ENCODE results near the gene OBP2A. TPM values are rescaled to one million over a fixed set of nuclear protein-coding genes. Genes with fewer than 3 reads are reported as not detected.

Gene OBP2A
- total RNA-seq, 1 experiment from 2014 or later = not detected

- Histone ChIP-seq H2AFZ (ENCODE audit: low read depth, low read length, poor library complexity, severe bottlenecking) (no peak overlapping the region), H3K4me3 (replicated peaks in 1 of 2; ENCODE audit: low read depth in 1 of 2, low read length in 2 of 2) (no peak overlapping the region), H3K27me3 (ENCODE audit: insufficient read depth, low read length) (peaks cover 35% of the 10 kb centered on the region), H3K9me3 (ENCODE audit: control insufficient read depth in 1 of 2, insufficient read depth in 1 of 2, low read depth in 1 of 2, low read length in 2 of 2) (peaks cover 7% of the 10 kb centered on the region in 2 experiments; a peak in 2 of 4 replicates), H3K36me3 (ENCODE audit: control insufficient read depth in 1 of 2, insufficient read depth in 2 of 2, low read length in 2 of 2) (no peaks in the 10 kb centered on the region), H3K4me2 (ENCODE audit: low read length) (no peak overlapping the region), H3K79me2 (ENCODE audit: insufficient read depth, low read length) (no peaks in the 10 kb centered on the region), H3K9ac (ENCODE audit: low read length) (no peak overlapping the region), H3K27ac (ENCODE audit: low read depth, low read length) (no peak overlapping the region), H3K4me1 (ENCODE audit: control insufficient read depth in 1 of 2, insufficient read depth in 2 of 2, low read length in 2 of 2) (no peaks in the 10 kb centered on the region), H3K9me2 (ENCODE audit: insufficient read depth) (no peaks in the 10 kb centered on the region), H4K20me1 (ENCODE audit: insufficient read depth) (no peaks in the 10 kb centered on the region)
- DNase-seq (ENCODE audit: low read depth, low spot score) = no peak
- intact Hi-C loops (cut with micrococcal nuclease) = no loop called here
- ChIA-PET POLR2A (no interaction called here), RAD21 (ENCODE audit: low non-redundant PET in 1 of 2, low total read pairs in 2 of 2, uncharacterized antibody in 2 of 2, unreplicated experiment in 2 of 2) (no interaction called here), CTCF (no interaction called here)
- no TSS peak for BruUV-seq (replicated peaks)
- ATAC-seq = no peak
- TF ChIP-seq EZH2 (IDR thresholded peaks at IDR 0.05) = no peak
- TF ChIP-seq TCF7L2 (IDR thresholded peaks at IDR 0.05; ENCODE audit: borderline replicate concordance, extremely low read depth, insufficient read depth, insufficient read length) = no peak
- no peak for TF ChIP-seq RAD21 (IDR thresholded peaks at IDR 0.05; ENCODE audit: low read depth)
- no peak for TF ChIP-seq EGR1 (IDR thresholded peaks at IDR 0.05; ENCODE audit: low read depth)
- no peak for TF ChIP-seq SIN3A (IDR thresholded peaks at IDR 0.05; ENCODE audit: low read depth)
- TF ChIP-seq YY1 (IDR thresholded peaks at IDR 0.05; ENCODE audit: extremely low read depth, insufficient replicate concordance, low read depth, low read length) = no peak
- TF ChIP-seq ZBTB33 (IDR thresholded peaks at IDR 0.05; ENCODE audit: extremely low read depth, insufficient replicate concordance, low read length) = no peak
- TF ChIP-seq REST (IDR thresholded peaks at IDR 0.05; ENCODE audit: low read depth) = no peak
- no peak for TF ChIP-seq POLR2A (IDR thresholded peaks at IDR 0.05; ENCODE audit: borderline replicate concordance, extremely low read depth, insufficient read depth, insufficient read length)
- no peak for TF ChIP-seq ELF1 (IDR thresholded peaks at IDR 0.05; ENCODE audit: borderline replicate concordance, low read depth)
- no peak for TF ChIP-seq CTCF (IDR thresholded peaks at IDR 0.05 in 2 of 3, conservative IDR thresholded peaks at IDR 0.05 in 1 of 3; ENCODE audit: borderline replicate concordance in 1 of 3, insufficient read depth in 1 of 3, low read depth in 2 of 3, low read length in 2 of 3)
- no peak for TF ChIP-seq ZNF274 (IDR thresholded peaks at IDR 0.05; ENCODE audit: low read depth, low read length)
- no peak for TF ChIP-seq JUND (IDR thresholded peaks at IDR 0.05)
- TF ChIP-seq EZH2phosphoT487 (IDR thresholded peaks at IDR 0.05; ENCODE audit: borderline replicate concordance) = no peak
- no peak for TF ChIP-seq SRF (IDR thresholded peaks at IDR 0.05; ENCODE audit: low read depth)
- no peak for TF ChIP-seq SP1 (IDR thresholded peaks at IDR 0.05; ENCODE audit: low read depth)
These were observed 27.2 kb downstream of the OBP2A start for GRCh38 chr9:135573124-135573523.
